ENCODE measurements around the gene PRDX3.
"Not testable (repeated sequence)": the region's sequence is repeated elsewhere in the genome, so short reads cannot be mapped to it uniquely, and the experiment has no call there.

The PRDX3 gene

DNA sequence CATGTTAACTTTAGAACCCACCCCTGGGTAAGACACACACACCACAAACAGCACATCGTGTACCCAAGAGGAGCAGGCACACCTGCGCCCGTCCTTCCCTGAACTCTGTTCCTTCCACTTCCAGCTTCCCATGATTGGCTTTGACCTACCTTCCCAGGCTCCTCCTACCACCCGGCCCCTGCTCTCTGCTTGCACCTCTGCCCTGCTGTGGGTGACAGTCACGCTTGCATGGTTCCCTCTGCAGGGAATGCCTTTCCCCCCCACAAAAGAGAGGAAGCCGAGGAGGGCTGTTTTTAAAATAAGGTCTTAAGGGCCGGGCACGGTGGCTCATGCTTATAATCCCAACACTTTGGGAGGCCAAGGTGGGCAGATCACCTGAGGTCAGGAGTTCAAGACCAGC, 29.5 kb downstream of the PRDX3 start:
- Histone ChIP-seq H3K4me1 (ENCODE audit: control insufficient read depth, insufficient read depth, low read length) (no peaks in the 10 kb centered on the region), H3K4me3 (ENCODE audit: low read length) (no peak overlapping the region), H3K9ac (ENCODE audit: low read length) (no peak overlapping the region), H3K36me3 (ENCODE audit: control insufficient read depth, insufficient read depth, low read length) (peaks cover 21% of the 10 kb centered on the region), H3K27me3 (ENCODE audit: control insufficient read depth, insufficient read depth, low read length) (no peaks in the 10 kb centered on the region), H3K27ac (ENCODE audit: low read depth, low read length) (no peak overlapping the region)

DNA sequence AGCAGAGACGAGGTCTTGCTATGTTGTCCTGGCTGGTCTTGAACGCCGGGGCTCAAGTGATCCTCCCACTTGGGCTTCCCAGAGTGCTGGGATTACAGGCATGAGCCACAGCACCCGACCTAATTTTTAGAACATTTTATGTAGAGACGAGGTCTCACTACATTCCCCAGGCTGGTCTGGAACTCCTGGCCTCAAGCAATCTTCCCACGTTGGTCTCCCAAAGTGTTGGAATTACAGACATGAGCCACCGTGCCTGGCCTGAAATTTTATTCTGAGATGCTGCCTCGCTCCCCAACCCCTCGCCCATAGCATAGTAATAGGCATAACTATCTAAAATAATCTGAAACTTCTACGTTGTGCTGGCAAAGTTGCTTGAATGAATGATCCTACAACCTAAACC, 35.0 kb downstream of the PRDX3 start:
- H3K4me3 ChIP-seq (ENCODE audit: low read length): no peak overlapping the region
- no peak overlapping the region for H3K9ac ChIP-seq (ENCODE audit: low read length)
- peaks cover 6% of the 10 kb centered on the region for H3K36me3 ChIP-seq (ENCODE audit: control insufficient read depth, insufficient read depth, low read length)
- H3K4me1 ChIP-seq (ENCODE audit: control insufficient read depth, insufficient read depth, low read length): no peaks in the 10 kb centered on the region
- no peak overlapping the region for H3K27ac ChIP-seq (ENCODE audit: low read depth, low read length)
- no peaks in the 10 kb centered on the region for H3K27me3 ChIP-seq (ENCODE audit: control insufficient read depth, insufficient read depth, low read length)

DNA sequence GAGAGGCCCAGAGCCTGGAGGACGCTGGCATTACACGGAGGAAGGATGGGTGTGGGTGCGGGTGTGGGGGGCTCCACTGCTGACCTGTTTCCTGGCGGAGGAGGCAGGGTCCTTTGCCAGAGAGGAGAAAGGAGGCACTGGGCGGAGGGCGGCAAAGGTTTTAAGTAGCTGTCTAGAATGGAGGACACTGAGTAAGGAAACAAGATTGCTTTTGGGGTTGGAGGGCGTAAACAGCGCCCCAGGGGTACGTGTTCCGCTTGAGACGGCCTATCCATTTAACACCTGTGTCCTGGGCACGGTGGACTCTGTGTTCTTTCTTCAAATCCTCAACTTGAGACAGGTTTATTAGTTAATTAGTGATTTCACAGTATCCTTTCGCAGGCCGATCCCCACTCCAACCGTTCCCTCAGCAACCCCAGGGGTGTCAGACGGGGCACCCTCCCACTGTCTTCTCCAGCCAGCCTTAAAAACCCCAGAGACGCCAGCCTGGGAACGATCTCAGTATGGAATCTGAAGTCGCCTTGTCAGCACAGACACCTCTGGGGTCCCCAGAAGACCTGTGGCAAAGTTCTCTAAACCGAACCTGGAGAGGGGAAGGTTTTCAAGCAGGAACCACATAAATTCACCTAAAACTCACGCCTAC, 37.9 kb downstream of the PRDX3 start:
- Histone ChIP-seq H3K4me3 (ENCODE audit: low read length) (no peak overlapping the region), H3K27me3 (ENCODE audit: control insufficient read depth, insufficient read depth, low read length) (no peaks in the 10 kb centered on the region), H3K9ac (ENCODE audit: low read length) (no peak overlapping the region), H3K27ac (ENCODE audit: low read depth, low read length) (no peak overlapping the region), H3K36me3 (ENCODE audit: control insufficient read depth, insufficient read depth, low read length) (peaks cover 2% of the 10 kb centered on the region), H3K4me1 (ENCODE audit: control insufficient read depth, insufficient read depth, low read length) (no peaks in the 10 kb centered on the region)

DNA sequence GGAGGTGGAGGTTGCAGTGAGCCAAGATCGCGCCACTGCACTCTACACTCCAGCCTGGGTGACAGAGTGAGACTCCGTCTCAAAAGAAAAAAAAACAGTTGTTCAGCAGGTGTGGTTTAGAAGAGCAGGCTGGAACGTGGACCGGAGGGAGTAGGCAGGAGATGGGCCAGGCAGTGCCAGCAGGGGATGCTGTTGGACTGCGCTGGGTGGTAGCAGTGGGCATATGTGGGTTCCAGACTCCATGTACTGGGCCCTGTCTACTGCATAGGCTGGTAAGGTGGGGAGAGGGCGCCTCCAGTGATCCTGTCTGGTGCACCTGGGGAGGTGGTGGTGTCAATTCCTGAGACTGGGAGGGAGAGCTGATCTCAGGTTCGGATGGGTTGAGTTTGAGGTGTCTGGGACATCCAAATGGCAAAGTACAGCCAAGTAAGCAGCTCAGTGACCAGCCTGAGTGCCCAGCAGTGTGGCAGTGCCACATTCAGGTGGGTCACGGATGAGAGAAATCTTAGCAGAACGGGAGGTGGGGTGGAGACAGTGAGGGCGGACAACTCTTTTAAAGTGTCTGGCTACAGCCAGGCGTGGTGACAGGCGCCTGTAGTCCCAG, 39.0 kb downstream of the PRDX3 start:
- H3K4me3 ChIP-seq (ENCODE audit: low read length): no peak overlapping the region
- H3K4me1 ChIP-seq (ENCODE audit: control insufficient read depth, insufficient read depth, low read length): no peaks in the 10 kb centered on the region
- no peaks in the 10 kb centered on the region for H3K27me3 ChIP-seq (ENCODE audit: control insufficient read depth, insufficient read depth, low read length)
- H3K9ac ChIP-seq (ENCODE audit: low read length): no peak overlapping the region
- no peak overlapping the region for H3K27ac ChIP-seq (ENCODE audit: low read depth, low read length)
- H3K36me3 ChIP-seq (ENCODE audit: control insufficient read depth, insufficient read depth, low read length): peaks cover 2% of the 10 kb centered on the region

DNA sequence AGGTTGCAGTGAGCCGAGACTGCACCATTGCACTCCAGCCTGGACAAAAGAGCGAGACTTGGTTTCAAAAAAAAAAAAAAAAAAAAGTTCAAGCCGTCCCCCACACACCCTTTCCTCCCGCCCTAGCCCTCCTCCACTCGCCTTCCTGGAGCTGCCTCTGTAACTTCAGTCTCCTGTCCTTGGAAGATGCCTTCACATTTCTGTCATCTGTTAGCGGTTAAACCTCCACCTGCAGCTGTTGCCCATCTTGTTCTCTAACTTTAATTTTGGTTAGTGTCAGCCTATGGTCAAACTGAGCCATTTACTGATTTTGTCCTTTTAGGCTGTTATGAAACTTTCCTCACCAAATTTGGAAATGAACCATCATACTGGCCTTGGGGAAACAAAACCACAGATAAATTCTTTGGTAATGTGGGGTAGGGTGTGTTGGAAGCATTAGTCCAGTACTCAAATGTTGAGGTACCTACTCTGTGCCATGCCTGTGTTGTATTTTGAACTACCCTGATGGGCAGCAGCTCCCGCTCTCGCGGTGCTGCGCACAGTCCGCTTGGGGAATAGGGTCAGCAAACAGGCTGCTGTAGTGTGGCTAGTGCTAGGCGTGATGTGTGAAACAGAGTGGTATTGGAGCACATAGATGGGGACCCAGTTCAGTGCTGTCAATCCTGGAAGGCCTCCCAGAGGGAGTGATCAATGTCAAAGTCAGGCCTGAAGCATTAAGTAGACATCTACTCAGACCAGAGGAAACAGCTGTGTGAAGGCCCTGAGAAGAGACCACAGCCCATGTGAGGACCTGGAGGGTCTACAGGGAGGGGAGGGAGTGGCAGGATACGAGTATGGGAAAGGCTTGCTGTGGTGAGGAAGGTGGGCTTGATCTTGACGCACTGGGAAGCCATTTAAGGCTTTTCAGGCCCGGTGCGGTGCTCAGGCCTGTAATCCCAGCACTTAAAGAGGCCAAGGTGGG, 40.0 kb downstream of the PRDX3 start:
- Histone ChIP-seq H3K36me3 (ENCODE audit: control insufficient read depth, insufficient read depth, low read length) (peaks cover 3% of the 10 kb centered on the region), H3K27ac (ENCODE audit: low read depth, low read length) (no peak overlapping the region), H3K9ac (ENCODE audit: low read length) (no peak overlapping the region)

DNA sequence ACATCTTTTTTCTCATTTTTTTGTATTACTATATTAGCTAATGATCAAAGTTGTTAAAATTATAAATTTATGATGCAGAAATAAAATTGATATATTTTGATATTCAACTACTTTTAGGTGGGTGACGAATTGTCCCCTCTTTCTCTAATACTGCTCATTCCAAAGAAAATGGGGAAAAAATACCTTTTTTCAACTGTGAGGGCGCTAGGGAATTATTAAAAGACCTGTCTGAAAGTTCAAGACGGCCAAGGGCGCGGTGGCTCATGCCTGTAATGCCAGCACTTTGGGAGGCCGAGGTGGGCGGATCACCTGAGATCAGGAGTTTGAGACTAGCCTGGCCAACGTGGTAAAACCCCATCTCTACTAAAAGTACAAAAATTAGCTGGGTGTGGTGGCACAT, 40.7 kb downstream of the PRDX3 start:
- not testable (repeated sequence) for H3K4me1 ChIP-seq (ENCODE audit: control insufficient read depth, insufficient read depth, low read length); H3K27me3 ChIP-seq (ENCODE audit: control insufficient read depth, insufficient read depth, low read length); H3K4me3 ChIP-seq (ENCODE audit: low read length); H3K36me3 ChIP-seq (ENCODE audit: control insufficient read depth, insufficient read depth, low read length); H3K9ac ChIP-seq (ENCODE audit: low read length); H3K27ac ChIP-seq (ENCODE audit: low read depth, low read length)

More for the DNA sequence above, 40.0 kb downstream of the PRDX3 start:
- no peak overlapping the region for H3K4me3 ChIP-seq (ENCODE audit: low read length)
- no peaks in the 10 kb centered on the region for H3K27me3 ChIP-seq (ENCODE audit: control insufficient read depth, insufficient read depth, low read length)
- no peaks in the 10 kb centered on the region for H3K4me1 ChIP-seq (ENCODE audit: control insufficient read depth, insufficient read depth, low read length)

DNA sequence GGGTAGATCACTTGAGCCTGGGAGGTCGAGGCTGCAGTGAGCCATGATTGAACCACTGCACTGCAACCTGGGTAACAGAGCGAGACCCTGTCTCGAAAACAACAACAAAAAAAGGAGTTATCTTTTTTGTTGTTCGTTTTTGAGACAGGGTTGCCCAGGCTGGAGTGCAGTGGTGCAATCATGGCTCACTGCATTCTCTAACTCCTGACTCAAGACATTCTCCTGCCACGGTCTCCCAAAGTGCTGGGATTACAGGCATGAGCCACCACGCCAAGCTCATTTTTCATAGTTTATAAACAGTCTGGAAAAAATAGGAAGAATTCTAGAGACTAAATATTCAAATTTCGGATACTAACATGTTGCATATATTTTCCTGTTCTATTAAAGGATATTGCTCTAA, 42.5 kb downstream of the PRDX3 start:
- no peak overlapping the region for H3K4me3 ChIP-seq (ENCODE audit: low read length)
- peaks cover 14% of the 10 kb centered on the region for H3K36me3 ChIP-seq (ENCODE audit: control insufficient read depth, insufficient read depth, low read length)
- H3K27ac ChIP-seq (ENCODE audit: low read depth, low read length): no peak overlapping the region
- H3K9ac ChIP-seq (ENCODE audit: low read length): no peak overlapping the region
- no peaks in the 10 kb centered on the region for H3K4me1 ChIP-seq (ENCODE audit: control insufficient read depth, insufficient read depth, low read length)
- no peaks in the 10 kb centered on the region for H3K27me3 ChIP-seq (ENCODE audit: control insufficient read depth, insufficient read depth, low read length)

DNA sequence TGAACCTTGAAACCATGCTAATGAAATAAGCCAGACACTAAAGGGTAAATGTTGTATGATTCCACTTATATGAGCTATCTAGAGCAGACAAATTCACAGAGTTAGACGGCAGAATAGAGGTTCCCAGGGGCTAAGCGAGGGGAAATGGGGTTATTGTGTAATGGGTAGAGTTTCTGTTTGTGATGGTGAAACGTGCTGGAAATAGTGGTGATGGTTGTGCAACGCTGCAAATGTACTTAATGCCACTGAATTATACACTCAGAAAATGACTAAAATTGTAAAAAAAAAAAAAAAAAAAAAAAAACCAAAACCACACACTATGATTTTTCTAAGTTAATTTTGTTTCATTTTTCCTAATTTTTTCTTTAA, 43.1 kb downstream of the PRDX3 start:
- H3K9ac ChIP-seq (ENCODE audit: low read length): no peak overlapping the region
- no peak overlapping the region for H3K4me3 ChIP-seq (ENCODE audit: low read length)
- H3K27me3 ChIP-seq (ENCODE audit: control insufficient read depth, insufficient read depth, low read length): no peaks in the 10 kb centered on the region
- H3K36me3 ChIP-seq (ENCODE audit: control insufficient read depth, insufficient read depth, low read length): peaks cover 12% of the 10 kb centered on the region
- H3K27ac ChIP-seq (ENCODE audit: low read depth, low read length): no peak overlapping the region
- no peaks in the 10 kb centered on the region for H3K4me1 ChIP-seq (ENCODE audit: control insufficient read depth, insufficient read depth, low read length)

DNA sequence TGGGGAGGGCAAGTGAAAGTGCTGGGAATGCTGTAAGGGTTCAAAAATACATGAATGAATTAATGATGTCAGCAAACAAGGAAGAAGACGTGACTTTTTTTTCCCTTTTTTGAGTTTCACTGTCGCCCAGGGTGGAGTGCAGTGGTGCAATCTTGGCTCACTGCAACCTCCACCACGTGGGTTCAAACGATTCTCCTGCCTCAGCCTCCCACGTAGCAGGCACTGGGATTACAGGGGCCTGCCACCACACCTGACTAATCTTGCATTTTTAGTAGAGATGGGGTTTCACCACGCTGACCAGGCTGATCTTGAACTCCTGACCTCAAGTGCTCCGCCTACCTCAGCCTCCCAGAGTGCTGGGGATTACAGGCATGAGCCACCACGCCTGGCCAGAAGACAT, 44.7 kb downstream of the PRDX3 start:
- H3K9ac ChIP-seq (ENCODE audit: low read length): no peak overlapping the region
- no peaks in the 10 kb centered on the region for H3K4me1 ChIP-seq (ENCODE audit: control insufficient read depth, insufficient read depth, low read length)
- peaks cover 12% of the 10 kb centered on the region for H3K36me3 ChIP-seq (ENCODE audit: control insufficient read depth, insufficient read depth, low read length)
- no peak overlapping the region for H3K4me3 ChIP-seq (ENCODE audit: low read length)
- H3K27ac ChIP-seq (ENCODE audit: low read depth, low read length): no peak overlapping the region
- H3K27me3 ChIP-seq (ENCODE audit: control insufficient read depth, insufficient read depth, low read length): no peaks in the 10 kb centered on the region

DNA sequence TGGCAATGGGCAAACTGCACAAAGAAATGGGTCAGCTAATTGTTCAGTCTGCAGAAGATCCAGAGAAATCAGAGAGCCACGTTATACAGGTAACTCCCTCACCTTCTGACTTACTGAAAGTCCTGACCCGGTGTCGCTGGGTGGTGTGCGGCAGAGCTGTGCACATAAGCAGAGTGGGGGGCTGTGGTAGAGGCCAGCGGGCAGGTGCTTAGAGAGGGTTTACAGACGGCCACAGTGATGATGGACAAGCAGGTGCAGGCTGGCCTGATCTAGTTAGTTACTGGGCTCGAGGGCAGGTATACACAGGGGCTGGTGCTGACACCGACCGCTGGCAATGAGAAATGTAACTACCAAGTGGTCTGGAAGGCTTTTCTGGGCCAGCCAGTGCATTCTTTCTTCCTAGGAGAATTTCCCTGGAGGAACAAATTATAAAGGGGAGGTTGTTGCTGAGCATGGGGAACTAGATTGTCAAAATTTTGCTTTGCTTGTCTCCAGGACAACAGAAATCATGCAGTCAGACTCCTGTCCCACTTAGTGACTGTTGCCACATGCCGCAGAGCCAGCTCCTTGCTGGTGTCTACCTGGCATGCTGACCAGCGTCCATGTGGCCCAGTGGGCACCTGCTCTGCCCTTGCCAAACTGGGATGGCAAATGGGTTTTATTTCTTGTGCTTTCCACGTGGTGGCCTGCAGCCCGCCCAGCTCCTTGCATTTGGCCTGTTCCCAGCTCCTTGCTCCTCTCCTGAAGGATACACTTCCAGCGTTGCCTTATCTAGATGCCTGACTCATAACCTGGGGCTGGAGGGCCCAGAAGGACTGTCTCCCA, 45.9 kb downstream of the PRDX3 start:
- no peak overlapping the region for H3K4me3 ChIP-seq (ENCODE audit: low read length)
- H3K4me1 ChIP-seq (ENCODE audit: control insufficient read depth, insufficient read depth, low read length): no peaks in the 10 kb centered on the region
- no peak overlapping the region for H3K27ac ChIP-seq (ENCODE audit: low read depth, low read length)
- H3K27me3 ChIP-seq (ENCODE audit: control insufficient read depth, insufficient read depth, low read length): no peaks in the 10 kb centered on the region
- peaks cover 15% of the 10 kb centered on the region for H3K36me3 ChIP-seq (ENCODE audit: control insufficient read depth, insufficient read depth, low read length)
- H3K9ac ChIP-seq (ENCODE audit: low read length): no peak overlapping the region

DNA sequence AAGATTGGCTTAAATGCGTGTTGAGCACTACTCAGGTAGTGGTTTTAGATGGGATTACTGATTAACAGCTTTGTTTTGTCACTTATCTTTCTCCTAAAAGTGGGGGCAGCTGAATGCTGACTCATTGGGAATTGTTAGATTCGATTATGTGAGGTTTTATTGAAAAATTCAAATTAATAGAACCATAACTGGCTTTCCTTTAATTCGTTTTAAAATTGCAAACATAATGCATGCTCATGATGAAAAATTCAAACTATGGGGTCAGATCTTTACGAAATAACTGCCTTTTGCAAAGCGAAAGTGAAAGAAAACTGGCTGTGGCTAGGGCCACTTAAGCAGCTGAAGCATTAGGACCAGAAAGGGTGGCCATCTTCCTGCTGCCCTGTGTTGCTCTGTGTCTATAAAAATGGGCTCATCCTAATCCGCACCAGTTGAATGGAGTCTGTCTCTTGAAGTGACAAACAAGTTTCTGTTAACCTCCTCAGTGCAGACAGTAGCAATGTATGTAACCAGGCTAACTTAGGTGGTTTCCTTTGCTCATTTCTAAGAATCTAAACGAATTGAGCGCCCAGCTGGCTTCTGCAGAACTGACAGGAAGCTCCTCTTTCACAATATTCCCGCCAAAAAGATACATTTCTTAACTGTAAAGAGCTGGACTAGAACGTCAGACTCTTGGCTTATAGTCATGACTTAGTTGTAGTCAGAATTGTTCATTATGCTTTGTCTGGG, 46.9 kb downstream of the PRDX3 start:
- Histone ChIP-seq H3K36me3 (ENCODE audit: control insufficient read depth, insufficient read depth, low read length) (peaks cover 17% of the 10 kb centered on the region), H3K9ac (ENCODE audit: low read length) (peak overlapping the region; percentile 10), H3K4me1 (ENCODE audit: control insufficient read depth, insufficient read depth, low read length) (no peaks in the 10 kb centered on the region), H3K27ac (ENCODE audit: low read depth, low read length) (no peak overlapping the region), H3K27me3 (ENCODE audit: control insufficient read depth, insufficient read depth, low read length) (no peaks in the 10 kb centered on the region), H3K4me3 (ENCODE audit: low read length) (peak overlapping the region; percentile 52)
